Transverse colon (tissue), 3 donors: ENCODE measurements around the gene EIF3F.

Experiments used
- POLR2A ChIP-seq: fragments of 450-650 bp; IDR thresholded peaks from one replicate; pipeline ENCODE4 v1.6.1; 2016; ENCODE audit warnings: antibody characterized with exemption, mild to moderate bottlenecking, moderate library complexity
- TF ChIP-seq, protein P1 (sequence below), 5 experiments: fragments of 200-600 bp in 3 of 5; fragments of 450-650 bp in 2 of 5; sonication (generic) in 3 of 5; IDR thresholded peaks; 1 replicate in 2 of 5; 2 replicates in 3 of 5; pipeline ENCODE4 v1.5.1; 2016 to 2017; ENCODE audit warnings: antibody characterized with exemption in 5 of 5, inconsistent platforms in 3 of 5, mild to moderate bottlenecking in 2 of 5, moderate library complexity in 1 of 5

DNA sequence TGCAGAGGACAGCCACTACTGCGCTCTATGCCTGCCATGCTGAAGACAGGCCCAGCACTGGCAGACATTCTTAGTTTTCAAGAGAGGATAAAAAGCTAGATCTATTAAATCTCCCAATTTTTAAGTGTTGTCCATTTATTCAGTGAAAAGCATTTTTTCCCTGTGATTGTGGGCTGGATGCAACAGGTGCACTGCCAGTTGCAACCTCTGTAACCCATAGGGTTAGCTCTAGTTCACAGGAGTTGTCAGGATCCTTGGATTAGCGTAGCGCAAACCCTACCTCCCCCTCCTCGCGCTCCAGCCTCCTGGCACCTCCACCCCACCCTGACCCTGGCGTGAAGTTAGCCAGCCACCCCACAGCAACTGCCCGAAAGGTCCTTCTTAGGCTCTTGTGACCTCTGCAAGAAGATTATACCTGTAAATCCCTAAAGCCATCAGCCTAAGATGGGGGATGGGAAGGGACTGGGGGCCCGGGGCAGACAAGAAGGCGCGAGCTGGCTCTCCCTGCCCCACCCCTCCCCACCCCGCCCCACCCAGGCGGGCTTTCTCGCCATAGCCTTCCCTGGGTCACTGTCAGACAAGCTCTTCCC lies 30.9 kb downstream of the EIF3F start:
- TF ChIP-seq, protein P1, sequence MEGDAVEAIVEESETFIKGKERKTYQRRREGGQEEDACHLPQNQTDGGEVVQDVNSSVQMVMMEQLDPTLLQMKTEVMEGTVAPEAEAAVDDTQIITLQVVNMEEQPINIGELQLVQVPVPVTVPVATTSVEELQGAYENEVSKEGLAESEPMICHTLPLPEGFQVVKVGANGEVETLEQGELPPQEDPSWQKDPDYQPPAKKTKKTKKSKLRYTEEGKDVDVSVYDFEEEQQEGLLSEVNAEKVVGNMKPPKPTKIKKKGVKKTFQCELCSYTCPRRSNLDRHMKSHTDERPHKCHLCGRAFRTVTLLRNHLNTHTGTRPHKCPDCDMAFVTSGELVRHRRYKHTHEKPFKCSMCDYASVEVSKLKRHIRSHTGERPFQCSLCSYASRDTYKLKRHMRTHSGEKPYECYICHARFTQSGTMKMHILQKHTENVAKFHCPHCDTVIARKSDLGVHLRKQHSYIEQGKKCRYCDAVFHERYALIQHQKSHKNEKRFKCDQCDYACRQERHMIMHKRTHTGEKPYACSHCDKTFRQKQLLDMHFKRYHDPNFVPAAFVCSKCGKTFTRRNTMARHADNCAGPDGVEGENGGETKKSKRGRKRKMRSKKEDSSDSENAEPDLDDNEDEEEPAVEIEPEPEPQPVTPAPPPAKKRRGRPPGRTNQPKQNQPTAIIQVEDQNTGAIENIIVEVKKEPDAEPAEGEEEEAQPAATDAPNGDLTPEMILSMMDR (IDR thresholded peaks at IDR 0.05), result no peak
- TF ChIP-seq POLR2A, result no peak
